Measurements from ENCODE around the gene SLC44A2.

The SLC44A2 gene

DNA sequence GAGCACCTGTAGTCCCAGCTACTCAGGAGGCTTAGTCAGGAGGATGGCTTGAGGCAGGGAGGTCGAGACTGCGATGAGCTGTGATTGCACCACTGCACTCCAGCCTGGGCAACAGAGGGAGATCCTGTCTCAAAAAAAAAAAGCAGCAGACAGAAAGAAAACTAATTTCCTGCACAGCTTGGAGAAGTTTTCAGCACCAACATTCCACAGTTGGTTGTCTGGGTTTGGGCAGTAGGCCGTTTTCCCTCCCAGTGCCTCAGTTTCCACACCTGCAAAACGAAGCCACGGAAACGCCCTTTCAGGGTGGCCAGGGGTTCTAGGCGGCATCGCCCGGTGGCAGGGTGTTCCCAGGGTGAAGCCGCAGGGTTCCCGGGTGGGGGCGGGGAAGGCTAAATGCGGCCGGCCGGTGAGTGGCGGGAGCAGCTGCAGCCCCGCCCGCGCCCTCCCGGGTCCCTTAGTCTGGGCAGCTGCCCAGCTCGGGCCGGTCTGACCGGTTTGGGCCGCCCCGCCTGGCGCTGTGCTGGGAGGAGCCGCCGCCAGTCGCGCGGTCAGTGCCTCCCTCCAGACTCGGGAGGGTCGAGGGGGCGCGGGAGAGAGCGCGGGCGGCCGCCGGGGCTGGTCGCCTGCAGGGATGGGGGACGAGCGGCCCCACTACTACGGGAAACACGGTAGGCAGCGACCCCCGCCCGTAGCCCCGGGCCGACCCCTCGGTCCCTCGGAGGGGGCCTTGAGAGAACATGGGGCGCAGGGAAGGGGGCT lies at the start of gene SLC44A2:
Gene SLC44A2 (plus strand): TSS at position 551 of the 759 bp plus-strand sequence. CDS start 81 bp downstream, at position 632.
- DNase-seq (ENCODE audit: low read depth in 2 of 2), result no peak

- no peak for DNase-seq (ENCODE audit: low read depth in 2 of 2)
Observed at GRCh38 chr19:10577951-10578350, 47.4 kb upstream of the SLC44A2 start.

GRCh38 chr19:10580979-10581631 lies 44.2 kb upstream of the SLC44A2 start:
- peak; percentile 74 to 78 for DNase-seq (ENCODE audit: low read depth in 2 of 2)

GRCh38 chr19:10582091-10582490 lies 43.3 kb upstream of the SLC44A2 start:
- no peak for DNase-seq (ENCODE audit: low read depth in 2 of 2)

- no peak for DNase-seq (ENCODE audit: low read depth in 2 of 2)
Observed at GRCh38 chr19:10583036-10583776, 42.1 kb upstream of the SLC44A2 start.

DNA sequence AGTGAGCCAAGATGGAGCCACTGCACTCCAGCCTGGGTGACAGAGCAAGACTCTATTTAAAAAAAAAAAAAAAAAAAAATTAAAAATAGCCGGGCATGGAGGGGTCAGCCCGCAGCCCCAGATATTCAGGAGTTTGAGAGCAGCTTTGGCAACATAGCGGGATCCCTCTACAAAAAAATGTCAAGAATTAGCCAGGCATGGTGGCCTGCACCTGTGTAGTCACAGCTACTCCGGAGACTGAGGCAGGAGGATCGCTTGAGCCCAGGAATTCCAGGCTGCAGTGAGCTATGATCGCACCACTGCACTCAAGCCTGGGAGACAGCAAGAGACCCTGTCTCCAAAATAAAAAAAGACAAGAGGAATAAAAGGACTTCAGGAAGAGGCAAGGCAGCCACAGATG lies 39.0 kb upstream of the SLC44A2 start:
- DNase-seq (ENCODE audit: low read depth in 2 of 2), result no peak

DNA sequence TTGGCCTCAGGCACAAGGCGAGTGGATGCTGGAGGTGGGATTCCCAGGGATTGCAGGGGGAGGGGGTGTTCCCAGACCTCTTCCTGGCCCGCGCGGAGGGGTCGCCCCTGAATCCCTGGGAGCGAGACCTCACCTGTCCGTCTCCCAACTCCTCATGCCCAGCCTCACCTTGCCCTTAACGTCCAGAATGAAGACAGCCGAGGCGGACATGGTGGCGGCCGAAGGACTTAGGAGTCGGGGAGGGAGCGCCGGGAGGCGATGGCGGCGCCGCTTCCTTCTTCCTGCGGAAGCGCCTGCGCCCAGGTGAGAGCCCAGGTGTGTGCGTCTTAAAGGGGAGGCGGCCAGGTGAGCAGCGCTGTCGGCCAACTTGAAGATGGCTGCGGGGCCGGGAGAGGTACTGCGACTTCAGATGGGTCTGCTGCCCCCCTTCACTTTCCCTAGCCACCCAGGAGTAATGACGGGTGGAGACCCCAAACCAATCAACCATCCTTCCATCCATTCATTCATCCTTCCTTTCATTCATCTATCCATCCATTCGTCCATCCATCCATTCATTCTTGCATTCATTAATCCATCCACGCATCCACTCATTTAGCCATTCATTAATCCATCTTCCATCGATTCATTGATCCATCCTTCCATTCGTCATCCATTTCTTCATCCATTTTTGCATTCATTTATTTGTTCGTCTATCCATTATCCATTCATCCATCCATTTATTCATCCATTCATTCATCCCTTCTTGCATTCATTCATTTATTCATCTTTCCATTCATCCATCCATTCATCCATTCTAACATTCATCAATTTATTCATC lies 38.1 kb upstream of the SLC44A2 start, which contains the start of gene AP1M2:
Gene AP1M2 (minus strand): TSS at position 291 of the 817 bp plus-strand sequence. CDS start 81 bp downstream, at position 210.
- no peak for DNase-seq (ENCODE audit: low read depth in 2 of 2)

DNA sequence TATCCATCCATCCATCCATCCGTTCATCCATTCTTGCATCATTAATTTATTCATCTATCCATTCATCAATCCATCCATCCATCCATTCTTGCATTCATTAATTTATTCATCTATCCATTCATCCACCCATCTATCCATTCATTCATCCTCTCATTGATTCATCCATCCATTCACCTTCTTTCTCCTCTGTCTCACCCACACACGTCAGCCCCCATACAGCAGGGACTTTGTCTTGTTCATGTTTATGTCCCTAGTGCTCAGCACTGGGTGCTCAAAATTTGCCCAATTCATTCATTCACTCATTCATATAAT lies 37.6 kb upstream of the SLC44A2 start:
- DNase-seq (ENCODE audit: low read depth in 2 of 2), result no peak

GRCh38 chr19:10593148-10593547 lies 32.2 kb upstream of the SLC44A2 start:
- no peak for DNase-seq (ENCODE audit: low read depth in 2 of 2)

GRCh38 chr19:10593820-10594637 lies 31.3 kb upstream of the SLC44A2 start:
- DNase-seq (ENCODE audit: low read depth in 2 of 2), result no peak

DNA sequence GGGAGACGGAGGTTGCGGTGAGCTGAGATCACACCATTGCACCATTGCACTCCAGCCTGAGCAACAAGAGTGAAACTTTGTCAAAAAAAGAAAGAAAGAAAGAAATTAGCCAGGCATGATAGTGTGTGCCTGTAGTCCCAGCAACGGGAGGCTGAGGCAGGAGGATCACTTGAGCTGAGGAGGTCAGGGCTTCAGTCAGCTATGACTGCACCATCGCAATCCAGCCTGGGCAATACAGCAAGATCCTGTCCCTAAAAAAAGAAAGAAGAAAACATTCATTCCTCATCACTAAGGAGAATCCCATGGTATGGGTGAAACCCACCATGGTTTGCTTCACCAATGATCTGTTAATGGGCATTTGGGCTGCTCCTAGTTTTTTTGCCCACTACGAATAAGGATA lies 25.2 kb upstream of the SLC44A2 start:
- no peak for DNase-seq (ENCODE audit: low read depth in 2 of 2)

DNA sequence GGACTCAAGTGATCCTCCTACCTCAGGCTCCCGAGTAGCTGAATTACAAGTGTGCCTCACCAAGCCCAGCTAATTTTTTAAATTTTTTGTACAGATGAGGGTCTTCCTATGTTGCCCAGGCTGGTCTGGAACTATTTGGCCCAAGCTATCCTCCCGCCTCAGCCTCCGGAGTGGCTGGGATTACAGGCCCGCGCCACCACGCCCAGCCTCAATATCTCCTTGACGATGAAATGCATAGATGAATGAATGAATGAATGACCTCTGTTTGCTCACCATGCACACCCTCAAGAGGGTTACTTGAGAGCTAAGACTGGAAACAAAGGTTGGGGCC lies 23.4 kb upstream of the SLC44A2 start:
- no peak for DNase-seq (ENCODE audit: low read depth in 2 of 2)

DNA sequence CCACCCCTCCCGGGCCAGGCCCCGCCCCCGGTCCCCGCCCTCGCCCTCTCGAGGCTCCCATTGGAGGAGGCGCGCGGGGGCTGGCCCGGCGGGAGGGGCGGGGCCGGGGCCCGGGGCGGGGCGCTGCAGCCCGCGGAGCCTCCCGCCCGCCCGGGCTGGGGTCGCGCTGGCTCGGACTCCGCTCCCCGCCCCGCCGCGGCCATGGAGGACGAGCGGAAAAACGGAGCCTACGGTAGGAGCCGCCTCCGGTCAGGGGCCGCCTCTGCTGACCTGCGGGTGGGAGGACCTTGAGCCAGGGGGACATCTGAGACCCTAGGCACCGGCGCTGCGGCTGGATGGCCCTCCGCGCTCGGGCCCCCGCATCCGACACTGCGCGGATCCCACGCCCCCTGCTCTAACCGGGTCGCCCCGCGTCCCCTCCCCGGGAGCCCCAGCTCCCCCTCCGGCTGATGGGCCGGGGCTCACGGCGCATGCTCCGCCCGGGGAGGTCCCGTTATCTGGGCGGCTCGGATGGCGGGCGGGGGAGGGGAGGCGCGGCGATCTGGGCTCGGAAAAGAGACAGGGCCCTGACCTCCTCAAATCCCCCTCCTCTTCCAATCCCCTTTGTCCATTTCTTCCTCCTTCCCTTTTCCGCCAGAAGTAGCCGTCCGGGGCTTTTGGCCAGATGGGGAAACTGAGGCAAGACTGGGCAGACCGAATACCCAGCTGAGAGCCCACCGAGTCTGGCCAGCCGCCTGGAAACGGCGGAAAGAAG lies 22.8 kb upstream of the SLC44A2 start:
- DNase-seq (ENCODE audit: low read depth in 2 of 2), result peak; percentile 74 to 79

GRCh38 chr19:10603084-10603872 lies 22.1 kb upstream of the SLC44A2 start:
- peak; percentile 61 to 74 for DNase-seq (ENCODE audit: low read depth in 2 of 2)

- DNase-seq (ENCODE audit: low read depth in 2 of 2), result no peak
Observed at GRCh38 chr19:10603873-10604459, 21.4 kb upstream of the SLC44A2 start.

DNA sequence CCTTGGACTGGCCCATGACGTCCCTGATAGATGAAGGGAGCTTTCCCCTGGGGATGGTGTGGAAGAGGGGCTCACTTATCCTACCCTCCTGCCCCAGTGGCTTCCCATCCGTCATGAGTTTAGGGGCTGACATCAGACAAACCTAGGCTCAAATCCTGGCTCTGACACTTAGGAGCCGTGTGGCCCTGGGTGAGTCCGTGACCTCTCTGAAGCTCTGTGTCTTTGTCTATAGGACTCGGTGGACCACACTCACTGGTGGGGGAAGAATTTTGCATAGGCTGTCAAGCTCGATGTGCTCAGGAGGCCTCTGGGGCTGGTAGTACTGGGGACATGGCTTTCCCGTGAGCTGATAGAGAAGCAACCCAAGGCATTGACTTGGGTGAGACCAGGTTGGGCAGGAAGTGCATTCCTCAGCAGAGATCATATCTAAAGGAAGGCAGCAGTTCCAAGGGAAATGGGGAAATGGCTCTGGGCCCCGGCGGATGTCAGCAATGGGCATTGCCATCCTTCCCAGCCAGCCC lies 20.8 kb upstream of the SLC44A2 start:
- no peak for DNase-seq (ENCODE audit: low read depth in 2 of 2)

- no peak for DNase-seq (ENCODE audit: low read depth in 2 of 2)
Observed at GRCh38 chr19:10611907-10612306, 13.4 kb upstream of the SLC44A2 start.

- no peak for DNase-seq (ENCODE audit: low read depth in 2 of 2)
Observed at GRCh38 chr19:10612499-10613119, 12.7 kb upstream of the SLC44A2 start.
